ENCODE results near the gene PARP3.

GRCh38 chr3:51946796-51947195, 4.6 kb downstream of the PARP3 start:
- no peak for TF ChIP-seq KDM1A (IDR thresholded peaks at IDR 0.05; ENCODE audit: borderline replicate concordance, low read length)
- no peak for TF ChIP-seq SUZ12 (IDR thresholded peaks at IDR 0.05; ENCODE audit: low read length)
- TF ChIP-seq BCL11A (IDR thresholded peaks at IDR 0.05; ENCODE audit: low read depth in 2 of 2, low read length in 2 of 2) = no peak
- TF ChIP-seq PHF8 (conservative IDR thresholded peaks at IDR 0.05; ENCODE audit: low read depth, low read length) = no peak
- no peak for TF ChIP-seq CTCF (IDR thresholded peaks at IDR 0.05; ENCODE audit: control extremely low read depth in 1 of 3, insufficient read depth in 1 of 3, low read depth in 1 of 3, low read length in 3 of 3)
- no peak for TF ChIP-seq JUND (IDR thresholded peaks at IDR 0.05; ENCODE audit: low read length)
- TF ChIP-seq SIX5 (IDR thresholded peaks at IDR 0.05; ENCODE audit: low read depth, low read length) = no peak
- no peak for TF ChIP-seq EZH2 (IDR thresholded peaks at IDR 0.05; ENCODE audit: low read depth, low read length, severe bottlenecking)
- no peak for TF ChIP-seq CEBPB (IDR thresholded peaks at IDR 0.05; ENCODE audit: low read depth, low read length)
- no peak for TF ChIP-seq EGR1 (IDR thresholded peaks at IDR 0.05; ENCODE audit: borderline replicate concordance, low read depth, low read length)
